Suprapubic skin (tissue), 4 donors: ENCODE measurements around the gene CADPS. TPM values are rescaled to one million over a fixed set of nuclear protein-coding genes. Genes with fewer than 3 reads are reported as not detected.

Experiments
- DNase-seq, 2 donors: peaks; one replicate each; pipeline ENCODE4 v3.0.0-alpha.2; 2019; ENCODE audit warnings: low spot score in 2 of 2
- H3K27ac ChIP-seq: fragments of 200-600 bp; sonication (generic); one replicate; pipeline ENCODE4 v1.5.1; 2019
- H3K27me3 ChIP-seq: fragments of 200-600 bp; sonication (generic); one replicate; pipeline ENCODE4 v1.5.1; 2019
- H3K36me3 ChIP-seq: fragments of 200-600 bp; sonication (generic); one replicate; pipeline ENCODE4 v1.5.1; 2019
- H3K4me1 ChIP-seq: fragments of 200-600 bp; sonication (generic); one replicate; pipeline ENCODE4 v1.5.1; 2019
- H3K4me3 ChIP-seq: fragments of 200-600 bp; sonication (generic); one replicate; pipeline ENCODE4 v1.5.1; 2019; ENCODE audit warnings: mild to moderate bottlenecking
- H3K9me3 ChIP-seq: fragments of 200-600 bp; sonication (generic); one replicate; pipeline ENCODE4 v1.5.1; 2019
- CTCF ChIP-seq, 2 donors: fragments of 200-600 bp in 1 of 2; fragments of 450-650 bp in 1 of 2; sonication (generic) in 1 of 2; IDR thresholded peaks; one replicate each; pipeline ENCODE4 v1.5.1; 2016 to 2019; ENCODE audit warnings: antibody characterized with exemption in 2 of 2, mild to moderate bottlenecking in 1 of 2, moderate library complexity in 1 of 2
- EP300 ChIP-seq: sonication (generic); formaldehyde crosslinking; IDR thresholded peaks from one replicate; pipeline ENCODE4 v1.6.1; 2017; ENCODE audit warnings: antibody characterized with exemption
- POLR2A ChIP-seq, 2 donors: fragments of 450-650 bp; IDR thresholded peaks; one replicate each; pipeline ENCODE4 v1.6.1; 2017; ENCODE audit warnings: antibody characterized with exemption in 2 of 2, mild to moderate bottlenecking in 2 of 2, moderate library complexity in 2 of 2
- POLR2AphosphoS5 ChIP-seq, 3 donors: sonication (generic); formaldehyde crosslinking; IDR thresholded peaks; one replicate each; pipeline ENCODE4 v1.6.1; 2017; ENCODE audit warnings: antibody characterized with exemption in 3 of 3
- WGBS: methylation state at CpG from one replicate; pipeline ENCODE4 v1.1.5; 2018; 5-methylcytosine and 5-hydroxymethylcytosine counted together
- total RNA-seq, 4 donors: library from RNA; depleted of rRNA; stranded (reverse); fragments of >200 nt; gene quantifications; one replicate each; pipeline ENCODE4 v1.1.0, GENCODE V29; 2016

Gene CADPS
- total RNA-seq, 4 donors from 2014 or later = 0.57 to 3.8 (median 3.0) TPM

- Histone ChIP-seq H3K27ac (peak overlapping the region; percentile 80), H3K9me3 (no peaks in the 10 kb centered on the region), H3K4me1 (peaks cover 6% of the 10 kb centered on the region), H3K36me3 (no peaks in the 10 kb centered on the region), H3K27me3 (no peaks in the 10 kb centered on the region), H3K4me3 (no peak overlapping the region)
- TF ChIP-seq CTCF (IDR thresholded peaks at IDR 0.05) (no peak), EP300 (no peak), POLR2A (IDR thresholded peaks at IDR 0.05) (no peak), POLR2AphosphoS5 (IDR thresholded peaks at IDR 0.05) (no peak)
- WGBS = 84% methylated on average over 2 of the region's 2 CpGs
- no peak for DNase-seq
Measured at GRCh38 chr3:62682826-62683225, 192.4 kb downstream of the CADPS start.

GRCh38 chr3:62679988-62680387, 195.2 kb downstream of the CADPS start:
- Histone ChIP-seq H3K36me3 (no peaks in the 10 kb centered on the region), H3K27me3 (no peaks in the 10 kb centered on the region), H3K4me1 (no peaks in the 10 kb centered on the region), H3K9me3 (no peaks in the 10 kb centered on the region), H3K4me3 (no peak overlapping the region), H3K27ac (no peak overlapping the region)
- 79% methylated on average over 3 of the region's 3 CpGs for WGBS
- DNase-seq = no peak
- no peak for TF ChIP-seq EP300
- no peak for TF ChIP-seq CTCF (IDR thresholded peaks at IDR 0.05)
- no peak for TF ChIP-seq POLR2AphosphoS5 (IDR thresholded peaks at IDR 0.05)
- no peak for TF ChIP-seq POLR2A (IDR thresholded peaks at IDR 0.05)

GRCh38 chr3:62678841-62679240, 196.4 kb downstream of the CADPS start:
- H3K36me3 ChIP-seq = no peaks in the 10 kb centered on the region
- TF ChIP-seq POLR2AphosphoS5 (IDR thresholded peaks at IDR 0.05) (no peak), POLR2A (IDR thresholded peaks at IDR 0.05) (no peak), CTCF (IDR thresholded peaks at IDR 0.05) (no peak), EP300 (no peak)
- H3K9me3 ChIP-seq = no peaks in the 10 kb centered on the region
- no peaks in the 10 kb centered on the region for H3K27me3 ChIP-seq
- WGBS = 70% methylated on average over 3 of the region's 3 CpGs
- H3K27ac ChIP-seq = no peak overlapping the region
- no peaks in the 10 kb centered on the region for H3K4me1 ChIP-seq
- DNase-seq = no peak
- no peak overlapping the region for H3K4me3 ChIP-seq

- Histone ChIP-seq H3K4me1 (no peaks in the 10 kb centered on the region), H3K27ac (no peak overlapping the region), H3K27me3 (no peaks in the 10 kb centered on the region), H3K36me3 (no peaks in the 10 kb centered on the region), H3K9me3 (no peaks in the 10 kb centered on the region), H3K4me3 (no peak overlapping the region)
- 52% methylated on average over 1 of the region's 1 CpG for WGBS
- TF ChIP-seq EP300 = no peak
- TF ChIP-seq POLR2AphosphoS5 (IDR thresholded peaks at IDR 0.05) = no peak
- no peak for TF ChIP-seq POLR2A (IDR thresholded peaks at IDR 0.05)
- TF ChIP-seq CTCF (IDR thresholded peaks at IDR 0.05) = no peak
- DNase-seq = no peak
Measured at GRCh38 chr3:62677926-62678325, 197.3 kb downstream of the CADPS start.

- no peak overlapping the region for H3K27ac ChIP-seq
- H3K4me3 ChIP-seq = no peak overlapping the region
- no peaks in the 10 kb centered on the region for H3K9me3 ChIP-seq
- H3K36me3 ChIP-seq = no peaks in the 10 kb centered on the region
- H3K4me1 ChIP-seq = no peaks in the 10 kb centered on the region
- TF ChIP-seq POLR2AphosphoS5 (IDR thresholded peaks at IDR 0.05) = no peak
- no peak for TF ChIP-seq POLR2A (IDR thresholded peaks at IDR 0.05)
- no peak for TF ChIP-seq CTCF (IDR thresholded peaks at IDR 0.05)
- TF ChIP-seq EP300 = no peak
- WGBS = 70% methylated on average over 3 of the region's 3 CpGs
- no peaks in the 10 kb centered on the region for H3K27me3 ChIP-seq
- DNase-seq = no peak
Measured at GRCh38 chr3:62676689-62677271, 198.4 kb downstream of the CADPS start.
